ENCODE data around the gene PHLPP2. TPM values are rescaled to one million over a fixed set of nuclear protein-coding genes. Genes with fewer than 3 reads are reported as not detected.
A peak's percentile ranks its signal among the peaks of the same experiment; 100 is the strongest.

The PHLPP2 gene
- total and polyA plus RNA-seq, 4 donors: 12.7 to 24.1 (median 14.5) TPM

GRCh38 chr16:71674229-71674628 is 50.3 kb downstream of the PHLPP2 start:
- no peak for DNase-seq (ENCODE audit: low read depth in 4 of 6, low spot score in 6 of 6)
- no peak overlapping the region for H3K4me3 ChIP-seq (ENCODE audit: low read depth, low read length)
- H3K27me3 ChIP-seq (ENCODE audit: control insufficient read depth, insufficient read depth, low read length): no peaks in the 10 kb centered on the region
- H3K9me3 ChIP-seq (ENCODE audit: control insufficient read depth, insufficient read depth, low read length): no peaks in the 10 kb centered on the region
- WGBS (ENCODE audit: insufficient coverage): no CpG with 5 or more reads among the region's 2 CpGs
- peaks cover 25% of the 10 kb centered on the region for H3K36me3 ChIP-seq (ENCODE audit: control insufficient read depth, insufficient read depth, low read length)
- no peak overlapping the region for H3K27ac ChIP-seq (ENCODE audit: low read depth, low read length)
- H3K4me1 ChIP-seq (ENCODE audit: control insufficient read depth, insufficient read depth, low read length): no peaks in the 10 kb centered on the region

GRCh38 chr16:71673582-71673973 is 50.9 kb downstream of the PHLPP2 start:
- Histone ChIP-seq H3K36me3 (ENCODE audit: control insufficient read depth, insufficient read depth, low read length) (peaks cover 29% of the 10 kb centered on the region), H3K27ac (ENCODE audit: low read depth, low read length) (no peak overlapping the region), H3K4me1 (ENCODE audit: control insufficient read depth, insufficient read depth, low read length) (no peaks in the 10 kb centered on the region), H3K4me3 (ENCODE audit: low read depth, low read length) (no peak overlapping the region), H3K27me3 (ENCODE audit: control insufficient read depth, insufficient read depth, low read length) (no peaks in the 10 kb centered on the region), H3K9me3 (ENCODE audit: control insufficient read depth, insufficient read depth, low read length) (no peaks in the 10 kb centered on the region)
- DNase-seq (ENCODE audit: low read depth in 4 of 6, low spot score in 6 of 6): no peak
- no CpG with 5 or more reads among the region's 1 CpG for whole genome bisulfite sequencing (ENCODE audit: insufficient coverage)

DNA sequence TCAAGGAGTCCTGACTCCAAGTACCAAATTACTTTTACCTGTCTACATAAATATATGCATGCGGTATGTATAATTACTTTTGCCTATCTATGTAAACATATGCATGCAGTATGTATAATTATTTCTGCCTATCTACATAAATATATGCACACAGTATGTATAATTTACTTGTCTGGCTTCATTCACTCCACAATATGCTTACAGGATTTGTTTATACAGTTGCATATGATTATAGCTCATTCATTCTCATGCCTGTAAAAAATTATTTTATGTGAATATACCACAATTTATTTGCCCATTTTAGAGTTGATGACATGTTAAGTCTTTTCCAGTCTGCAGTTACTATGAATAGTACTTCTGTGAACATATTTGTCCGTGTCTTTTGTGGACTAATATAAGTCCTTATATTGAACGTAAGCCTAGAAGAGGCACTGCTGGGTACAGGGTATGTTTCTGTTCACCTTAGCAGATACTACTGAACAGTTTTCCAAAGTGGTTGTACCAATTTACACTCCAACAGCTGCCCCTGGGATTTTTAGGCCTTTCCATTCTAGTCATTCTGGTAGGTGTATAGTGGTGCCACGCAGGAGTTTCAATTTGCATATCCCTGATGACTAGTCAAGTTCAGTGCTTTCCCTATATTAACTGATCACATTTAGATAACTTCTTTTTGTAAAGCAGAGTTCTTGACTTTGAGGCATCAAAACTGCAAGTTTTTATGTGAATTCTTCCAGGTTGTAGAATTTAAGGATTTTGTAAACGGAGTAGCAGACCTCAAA is 51.5 kb downstream of the PHLPP2 start:
- Histone ChIP-seq H3K36me3 (ENCODE audit: control insufficient read depth, insufficient read depth, low read length) (peaks cover 29% of the 10 kb centered on the region), H3K4me1 (ENCODE audit: control insufficient read depth, insufficient read depth, low read length) (no peaks in the 10 kb centered on the region), H3K27ac (ENCODE audit: low read depth, low read length) (no peak overlapping the region), H3K4me3 (ENCODE audit: low read depth, low read length) (no peak overlapping the region), H3K27me3 (ENCODE audit: control insufficient read depth, insufficient read depth, low read length) (no peaks in the 10 kb centered on the region), H3K9me3 (ENCODE audit: control insufficient read depth, insufficient read depth, low read length) (no peaks in the 10 kb centered on the region)
- WGBS (ENCODE audit: insufficient coverage): 100% methylated on average over 1 of the region's 5 CpGs
- no peak for DNase-seq (ENCODE audit: low read depth in 4 of 6, low spot score in 6 of 6)

DNA sequence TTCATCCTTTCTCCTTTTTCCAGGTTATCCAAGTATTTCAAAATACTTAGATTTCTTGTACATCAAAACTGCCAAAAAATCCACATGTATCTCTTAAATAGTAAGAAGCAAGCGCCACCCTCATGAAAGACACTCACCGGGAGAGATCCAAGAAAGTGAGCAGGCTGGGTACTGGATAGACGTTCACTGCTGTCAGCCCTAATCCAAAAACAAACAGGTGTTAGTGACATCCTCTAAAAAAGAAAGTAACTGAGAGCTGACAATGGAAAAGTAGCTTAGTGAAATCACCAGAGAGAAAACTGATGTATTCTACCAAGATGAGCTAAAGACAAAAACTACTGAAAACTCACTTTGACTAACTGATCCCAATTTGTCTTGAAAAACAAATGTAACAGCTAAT is 52.4 kb downstream of the PHLPP2 start:
- Histone ChIP-seq H3K4me3 (ENCODE audit: low read depth, low read length) (no peak overlapping the region), H3K27ac (ENCODE audit: low read depth, low read length) (no peak overlapping the region), H3K27me3 (ENCODE audit: control insufficient read depth, insufficient read depth, low read length) (no peaks in the 10 kb centered on the region), H3K9me3 (ENCODE audit: control insufficient read depth, insufficient read depth, low read length) (no peaks in the 10 kb centered on the region), H3K4me1 (ENCODE audit: control insufficient read depth, insufficient read depth, low read length) (no peaks in the 10 kb centered on the region), H3K36me3 (ENCODE audit: control insufficient read depth, insufficient read depth, low read length) (peaks cover 30% of the 10 kb centered on the region)
- no peak for DNase-seq (ENCODE audit: low read depth in 4 of 6, low spot score in 6 of 6)
- WGBS (ENCODE audit: insufficient coverage): no CpG with 5 or more reads among the region's 3 CpGs

DNA sequence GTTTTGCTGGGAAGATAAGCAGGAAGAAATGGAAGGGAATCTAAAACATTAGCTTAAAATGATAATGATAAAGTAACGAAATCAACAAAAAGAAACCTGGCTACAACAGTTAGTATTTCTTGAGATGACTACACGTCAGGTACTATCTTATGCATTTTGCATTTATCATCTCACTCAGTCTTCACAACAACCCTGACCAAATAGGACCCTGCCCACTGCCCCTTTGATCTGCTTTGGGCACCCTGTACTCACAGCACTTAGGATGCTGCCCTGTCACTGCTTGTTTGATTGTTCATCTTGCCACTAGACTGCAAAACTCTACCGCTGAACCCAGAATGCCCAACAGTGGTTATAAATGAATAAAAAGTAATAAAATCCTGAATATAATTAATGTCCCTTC is 53.3 kb downstream of the PHLPP2 start:
- Histone ChIP-seq H3K9me3 (ENCODE audit: control insufficient read depth, insufficient read depth, low read length) (no peaks in the 10 kb centered on the region), H3K36me3 (ENCODE audit: control insufficient read depth, insufficient read depth, low read length) (peaks cover 31% of the 10 kb centered on the region), H3K27ac (ENCODE audit: low read depth, low read length) (no peak overlapping the region), H3K4me1 (ENCODE audit: control insufficient read depth, insufficient read depth, low read length) (no peaks in the 10 kb centered on the region), H3K4me3 (ENCODE audit: low read depth, low read length) (no peak overlapping the region), H3K27me3 (ENCODE audit: control insufficient read depth, insufficient read depth, low read length) (no peaks in the 10 kb centered on the region)
- no peak for DNase-seq (ENCODE audit: low read depth in 4 of 6, low spot score in 6 of 6)
- 100% methylated on average over 1 of the region's 3 CpGs for WGBS (ENCODE audit: insufficient coverage)

DNA sequence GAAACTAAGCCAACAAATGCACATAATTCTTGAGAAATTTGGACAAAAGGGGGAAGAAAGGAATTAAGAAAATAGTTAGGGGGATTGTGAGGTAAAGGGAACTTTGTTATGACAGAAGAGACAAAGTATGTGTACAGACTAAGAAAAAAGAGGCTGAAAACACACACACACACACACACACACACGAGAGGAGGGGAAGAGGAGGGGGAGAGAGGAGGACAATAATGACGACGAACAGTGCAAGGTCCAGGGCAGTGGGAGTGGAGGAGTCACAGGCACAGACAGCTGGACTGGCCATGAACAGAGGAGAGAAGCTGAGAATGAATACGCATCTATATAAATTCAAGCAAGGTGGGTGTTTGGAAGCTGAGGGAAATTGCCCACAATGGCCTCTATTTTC is 54.0 kb downstream of the PHLPP2 start:
- DNase-seq (ENCODE audit: low read depth in 4 of 6, low spot score in 6 of 6): no peak
- no peak overlapping the region for H3K27ac ChIP-seq (ENCODE audit: low read depth, low read length)
- peaks cover 28% of the 10 kb centered on the region for H3K36me3 ChIP-seq (ENCODE audit: control insufficient read depth, insufficient read depth, low read length)
- no peaks in the 10 kb centered on the region for H3K4me1 ChIP-seq (ENCODE audit: control insufficient read depth, insufficient read depth, low read length)
- no peaks in the 10 kb centered on the region for H3K27me3 ChIP-seq (ENCODE audit: control insufficient read depth, insufficient read depth, low read length)
- H3K4me3 ChIP-seq (ENCODE audit: low read depth, low read length): no peak overlapping the region
- WGBS (ENCODE audit: insufficient coverage): no CpG with 5 or more reads among the region's 4 CpGs
- no peaks in the 10 kb centered on the region for H3K9me3 ChIP-seq (ENCODE audit: control insufficient read depth, insufficient read depth, low read length)

DNA sequence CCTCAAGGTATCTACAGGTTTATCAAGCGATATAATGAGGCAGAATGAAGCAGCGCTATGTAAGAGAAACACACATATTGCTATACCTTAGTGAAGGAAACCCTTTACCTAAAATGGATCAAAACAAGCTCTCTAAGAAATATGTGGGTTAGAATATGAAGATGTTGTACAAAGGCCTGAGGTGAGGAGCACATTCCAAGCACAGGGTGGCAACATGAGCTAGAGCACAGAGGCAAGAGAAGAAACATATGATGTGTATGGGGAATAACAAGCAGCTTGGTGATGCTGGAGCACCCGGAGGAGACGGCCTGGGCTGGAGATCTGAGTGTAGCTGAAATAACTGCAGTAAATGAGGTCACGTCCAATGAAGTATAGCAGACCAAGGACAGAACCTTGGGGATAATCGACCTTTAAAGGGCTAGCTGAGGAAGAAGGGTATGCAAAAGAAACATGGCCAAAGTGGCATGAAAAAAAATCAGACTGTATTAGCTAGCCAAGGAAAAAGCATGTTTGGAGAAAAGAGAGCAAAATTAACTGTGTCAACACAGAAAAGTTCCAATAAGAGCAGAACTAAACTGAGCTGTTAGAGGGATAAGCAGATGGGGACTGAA is 54.5 kb downstream of the PHLPP2 start:
- no peak overlapping the region for H3K4me3 ChIP-seq (ENCODE audit: low read depth, low read length)
- 86% methylated on average over 4 of the region's 6 CpGs for WGBS (ENCODE audit: insufficient coverage)
- H3K27me3 ChIP-seq (ENCODE audit: control insufficient read depth, insufficient read depth, low read length): no peaks in the 10 kb centered on the region
- H3K36me3 ChIP-seq (ENCODE audit: control insufficient read depth, insufficient read depth, low read length): peaks cover 28% of the 10 kb centered on the region
- DNase-seq (ENCODE audit: low read depth in 4 of 6, low spot score in 6 of 6): peak in 1 of 6 donors; percentile 41
- no peak overlapping the region for H3K27ac ChIP-seq (ENCODE audit: low read depth, low read length)
- no peaks in the 10 kb centered on the region for H3K4me1 ChIP-seq (ENCODE audit: control insufficient read depth, insufficient read depth, low read length)
- no peaks in the 10 kb centered on the region for H3K9me3 ChIP-seq (ENCODE audit: control insufficient read depth, insufficient read depth, low read length)

DNA sequence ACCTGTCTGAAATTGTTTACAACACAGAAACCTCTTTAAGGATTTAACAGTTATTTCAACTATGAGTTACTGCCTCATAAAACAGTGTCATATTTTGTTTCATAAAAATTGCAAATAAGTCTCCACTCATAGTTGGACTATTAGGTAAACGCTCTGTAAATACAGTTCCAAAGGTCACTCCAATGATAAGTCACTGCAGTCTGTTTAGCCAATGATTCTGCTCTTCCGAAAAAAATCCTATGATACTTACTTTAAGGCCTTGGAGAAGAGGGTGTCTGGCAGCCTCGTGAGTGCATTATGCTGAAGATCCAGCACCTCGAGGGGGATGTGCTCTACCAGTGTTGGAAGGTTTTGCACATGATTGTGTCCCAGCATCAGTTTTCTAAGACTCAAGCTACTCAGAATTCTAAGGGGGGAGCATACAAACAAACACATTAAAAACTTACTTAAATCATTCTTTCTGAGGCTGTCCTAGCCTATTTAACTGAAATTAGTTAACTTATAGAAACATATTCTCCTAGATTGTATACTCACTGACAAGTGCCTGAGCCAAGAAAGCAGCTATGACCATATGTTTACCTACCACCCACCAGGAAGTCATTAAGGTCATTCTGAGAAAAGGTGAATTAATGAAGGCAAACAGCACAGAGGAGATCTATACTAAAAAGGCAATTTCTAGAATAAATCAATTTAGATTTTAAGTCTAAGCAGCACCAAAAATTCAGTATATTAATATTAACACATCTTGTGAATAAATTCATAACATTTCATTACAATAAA is 57.4 kb downstream of the PHLPP2 start:
- 82% methylated on average over 2 of the region's 4 CpGs for WGBS (ENCODE audit: insufficient coverage)
- Histone ChIP-seq H3K27me3 (ENCODE audit: control insufficient read depth, insufficient read depth, low read length) (no peaks in the 10 kb centered on the region), H3K9me3 (ENCODE audit: control insufficient read depth, insufficient read depth, low read length) (no peaks in the 10 kb centered on the region), H3K4me1 (ENCODE audit: control insufficient read depth, insufficient read depth, low read length) (no peaks in the 10 kb centered on the region), H3K36me3 (ENCODE audit: control insufficient read depth, insufficient read depth, low read length) (peaks cover 36% of the 10 kb centered on the region), H3K27ac (ENCODE audit: low read depth, low read length) (no peak overlapping the region), H3K4me3 (ENCODE audit: low read depth, low read length) (no peak overlapping the region)
- DNase-seq (ENCODE audit: low read depth in 4 of 6, low spot score in 6 of 6): no peak

DNA sequence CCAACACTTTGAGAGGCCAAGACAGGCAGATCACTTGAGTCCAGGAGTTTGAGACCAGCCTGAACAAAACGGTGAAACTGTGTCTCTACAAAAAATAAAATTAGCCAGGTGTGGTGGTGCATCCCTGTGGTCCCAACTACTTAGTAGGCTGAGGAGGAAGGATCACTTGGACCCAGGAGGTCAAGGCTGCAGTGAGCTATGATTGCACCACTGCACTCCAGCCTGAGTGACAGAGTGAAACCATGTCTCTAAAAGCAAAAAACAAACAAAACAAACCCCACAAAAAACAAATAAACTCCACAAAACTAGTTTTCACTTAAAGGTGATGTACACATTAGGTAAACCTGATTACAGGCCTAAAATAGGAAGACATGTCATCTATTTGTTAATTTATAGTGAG is 58.2 kb downstream of the PHLPP2 start:
- peaks cover 43% of the 10 kb centered on the region for H3K36me3 ChIP-seq (ENCODE audit: control insufficient read depth, insufficient read depth, low read length)
- no peaks in the 10 kb centered on the region for H3K27me3 ChIP-seq (ENCODE audit: control insufficient read depth, insufficient read depth, low read length)
- no peak for DNase-seq (ENCODE audit: low read depth in 4 of 6, low spot score in 6 of 6)
- no peaks in the 10 kb centered on the region for H3K4me1 ChIP-seq (ENCODE audit: control insufficient read depth, insufficient read depth, low read length)
- no peak overlapping the region for H3K4me3 ChIP-seq (ENCODE audit: low read depth, low read length)
- WGBS (ENCODE audit: insufficient coverage): 90% methylated on average over 1 of the region's 1 CpG
- H3K27ac ChIP-seq (ENCODE audit: low read depth, low read length): no peak overlapping the region
- H3K9me3 ChIP-seq (ENCODE audit: control insufficient read depth, insufficient read depth, low read length): no peaks in the 10 kb centered on the region

All from spinal cord (tissue), 10 donors.